MM.1S (cell line): ENCODE measurements around the gene HELZ2.

Experiments used
- DNase-seq: peaks from one replicate; pipeline ENCODE4 v3.0.0-alpha.2; 2015
- H2AFZ ChIP-seq: fragments of 300-600 bp; sonication (generic); 2 replicates; pipeline ENCODE4 v1.6.0; 2016; ENCODE audit warnings: antibody characterized with exemption, low read length
- H3F3A ChIP-seq: fragments of 300-600 bp; sonication (generic); 2 replicates; pipeline ENCODE4 v1.6.1; 2016; ENCODE audit warnings: mild to moderate bottlenecking, antibody characterized with exemption, low read length, moderate library complexity, mixed read lengths; ENCODE audit not compliant: insufficient read depth
- H3K27ac ChIP-seq: fragments of 300-600 bp; sonication (generic); 2 replicates; pipeline ENCODE4 v1.5.1; 2016; ENCODE audit warnings: mild to moderate bottlenecking, low read length
- H3K27me3 ChIP-seq: fragments of 300-600 bp; sonication (generic); replicated peaks from 2 replicates; pipeline ENCODE4 v1.6.0; 2016; ENCODE audit warnings: low read length; ENCODE audit not compliant: insufficient read depth
- H3K36me3 ChIP-seq: fragments of 300-600 bp; sonication (generic); replicated peaks from 2 replicates; pipeline ENCODE4 v1.6.1; 2016; ENCODE audit warnings: mild to moderate bottlenecking, low read length, mixed read lengths; ENCODE audit not compliant: insufficient read depth
- H3K4me1 ChIP-seq: fragments of 300-600 bp; sonication (generic); 2 replicates; pipeline ENCODE4 v1.6.1; 2016; ENCODE audit warnings: low read length, mixed read lengths
- H3K4me2 ChIP-seq: fragments of 300-600 bp; sonication (generic); 2 replicates; pipeline ENCODE4 v1.6.0; 2016; ENCODE audit warnings: low read depth, low read length
- H3K4me3 ChIP-seq: fragments of 300-600 bp; sonication (generic); 2 replicates; pipeline ENCODE4 v1.5.1; 2016; ENCODE audit warnings: low read length, mixed read lengths
- H3K79me2 ChIP-seq: fragments of 300-600 bp; sonication (generic); 2 replicates; pipeline ENCODE4 v1.6.1; 2016; ENCODE audit warnings: mixed run types, low read length, mixed read lengths
- H3K9ac ChIP-seq: fragments of 300-600 bp; sonication (generic); 2 replicates; pipeline ENCODE4 v1.6.1; 2016; ENCODE audit warnings: low read length, mixed read lengths
- H3K9me2 ChIP-seq: fragments of 300-600 bp; sonication (generic); replicated peaks from 2 replicates; pipeline ENCODE4 v1.6.1; 2016; ENCODE audit warnings: mild to moderate bottlenecking, low read length, mixed read lengths; ENCODE audit not compliant: insufficient read depth
- H3K9me3 ChIP-seq: fragments of 300-600 bp; sonication (generic); replicated peaks from 2 replicates; pipeline ENCODE4 v1.6.1; 2016; ENCODE audit warnings: mild to moderate bottlenecking, low read length, mixed read lengths; ENCODE audit not compliant: insufficient read depth
- H4K20me1 ChIP-seq: fragments of 300-600 bp; sonication (generic); 2 replicates; pipeline ENCODE4 v1.6.1; 2016; ENCODE audit warnings: mild to moderate bottlenecking, low read length, moderate library complexity, mixed read lengths; ENCODE audit not compliant: insufficient read depth
- EZH2 ChIP-seq: fragments of 300-600 bp; sonication (generic); optimal IDR thresholded peaks from 2 replicates; pipeline ENCODE3; 2017; ENCODE audit warnings: low read depth, mild to moderate bottlenecking, antibody characterized with exemption, low read length, mixed read lengths
- EZH2phosphoT487 ChIP-seq: fragments of 300-600 bp; sonication (generic); IDR thresholded peaks from 2 replicates; pipeline ENCODE4 v1.6.1; 2018; ENCODE audit warnings: antibody characterized with exemption, low read length
- TF ChIP-seq, protein P1 (sequence below): fragments of 300-600 bp; sonication (generic); IDR thresholded peaks from 2 replicates; pipeline ENCODE4 v1.5.1; 2016; ENCODE audit warnings: antibody characterized with exemption, low read length, mixed read lengths

The HELZ2 gene

DNA sequence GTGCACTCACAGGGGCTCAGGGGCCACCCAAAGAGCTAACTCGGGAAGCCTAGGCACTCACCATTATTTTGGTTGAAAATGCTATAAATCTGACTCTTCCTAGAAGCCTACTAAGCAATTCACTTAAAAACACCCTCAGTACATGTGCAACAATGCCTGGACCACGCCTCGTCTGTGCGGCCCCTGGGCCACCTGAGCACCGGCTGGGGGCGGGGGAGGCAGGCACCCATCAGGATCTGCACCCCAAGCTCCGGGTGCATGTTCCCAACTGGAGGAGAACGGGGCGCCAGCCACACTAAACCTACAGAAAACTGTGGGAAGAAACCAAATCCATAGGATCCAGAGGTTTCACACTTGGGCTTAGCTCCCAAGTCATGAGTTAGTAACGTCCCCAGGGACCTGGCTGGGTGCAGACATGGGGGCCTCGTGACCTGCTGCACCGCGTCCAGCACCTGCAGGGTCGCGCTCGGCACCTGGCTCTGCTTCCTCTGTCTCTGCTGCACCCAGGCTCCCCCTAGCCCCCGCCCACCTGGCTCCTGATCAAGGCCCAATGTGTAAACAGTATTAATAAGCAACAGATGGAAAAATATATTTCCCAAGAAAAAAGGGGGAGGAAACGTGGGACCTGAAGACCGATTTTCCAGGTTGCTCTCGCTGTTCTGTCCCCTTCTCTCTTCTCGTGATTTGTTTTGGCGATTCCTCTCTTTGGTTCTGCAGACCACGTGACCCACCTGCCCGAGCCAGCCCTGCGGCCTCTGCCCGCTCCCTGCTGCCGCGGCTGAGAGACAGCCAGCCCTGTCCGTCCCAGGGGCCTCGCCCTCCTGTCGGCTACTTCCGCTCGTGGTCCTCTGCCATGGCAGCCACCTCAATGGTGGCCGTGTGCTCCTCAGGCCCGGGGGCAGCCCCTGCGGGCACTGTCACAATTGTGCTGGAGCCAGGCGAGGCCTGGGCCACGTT, 15.5 kb upstream of the HELZ2 start:
- Histone ChIP-seq H3K27me3 (no peaks in the 10 kb centered on the region), H3K79me2 (no peaks in the 10 kb centered on the region), H3K9me3 (no peaks in the 10 kb centered on the region), H3K4me2 (no peak overlapping the region), H3K4me3 (no peak overlapping the region), H3K36me3 (no peaks in the 10 kb centered on the region), H3K9ac (no peak overlapping the region), H3K4me1 (no peaks in the 10 kb centered on the region), H4K20me1 (no peaks in the 10 kb centered on the region), H3K9me2 (no peaks in the 10 kb centered on the region), H2AFZ (no peak overlapping the region), H3K27ac (no peak overlapping the region), H3F3A (no peaks in the 10 kb centered on the region)
- no peak for DNase-seq
- no peak for TF ChIP-seq EZH2
- TF ChIP-seq, protein P1, sequence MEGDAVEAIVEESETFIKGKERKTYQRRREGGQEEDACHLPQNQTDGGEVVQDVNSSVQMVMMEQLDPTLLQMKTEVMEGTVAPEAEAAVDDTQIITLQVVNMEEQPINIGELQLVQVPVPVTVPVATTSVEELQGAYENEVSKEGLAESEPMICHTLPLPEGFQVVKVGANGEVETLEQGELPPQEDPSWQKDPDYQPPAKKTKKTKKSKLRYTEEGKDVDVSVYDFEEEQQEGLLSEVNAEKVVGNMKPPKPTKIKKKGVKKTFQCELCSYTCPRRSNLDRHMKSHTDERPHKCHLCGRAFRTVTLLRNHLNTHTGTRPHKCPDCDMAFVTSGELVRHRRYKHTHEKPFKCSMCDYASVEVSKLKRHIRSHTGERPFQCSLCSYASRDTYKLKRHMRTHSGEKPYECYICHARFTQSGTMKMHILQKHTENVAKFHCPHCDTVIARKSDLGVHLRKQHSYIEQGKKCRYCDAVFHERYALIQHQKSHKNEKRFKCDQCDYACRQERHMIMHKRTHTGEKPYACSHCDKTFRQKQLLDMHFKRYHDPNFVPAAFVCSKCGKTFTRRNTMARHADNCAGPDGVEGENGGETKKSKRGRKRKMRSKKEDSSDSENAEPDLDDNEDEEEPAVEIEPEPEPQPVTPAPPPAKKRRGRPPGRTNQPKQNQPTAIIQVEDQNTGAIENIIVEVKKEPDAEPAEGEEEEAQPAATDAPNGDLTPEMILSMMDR = no peak
- TF ChIP-seq EZH2phosphoT487 = no peak

DNA sequence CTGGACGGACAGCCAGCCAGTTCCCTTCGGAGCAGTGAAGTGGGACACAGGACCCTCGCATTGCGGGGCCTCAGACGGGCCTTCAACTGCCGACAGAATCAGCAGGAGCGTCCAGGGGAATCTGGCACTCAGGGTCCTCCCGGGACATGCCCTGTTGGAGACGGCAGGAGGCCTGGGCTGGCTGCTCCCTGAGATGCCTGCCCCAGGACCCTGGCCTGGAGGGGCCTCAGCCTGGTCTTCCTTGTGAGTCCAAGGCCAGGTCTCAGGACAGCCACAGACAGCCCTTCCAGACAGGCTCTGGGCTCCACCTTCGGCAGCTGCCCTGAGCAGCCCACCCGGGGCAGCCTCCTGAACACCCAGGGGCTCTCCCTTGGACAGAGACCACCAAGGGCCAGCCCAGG, 14.6 kb upstream of the HELZ2 start:
- Histone ChIP-seq H3K27me3 (peaks cover 6% of the 10 kb centered on the region; the same call in 1 of the 2 replicates), H3K4me2 (no peak overlapping the region), H3K4me1 (no peaks in the 10 kb centered on the region), H3K27ac (no peak overlapping the region), H3K4me3 (no peak overlapping the region), H3K9ac (no peak overlapping the region), H4K20me1 (no peaks in the 10 kb centered on the region), H3K9me3 (no peaks in the 10 kb centered on the region), H3K9me2 (no peaks in the 10 kb centered on the region), H3K36me3 (no peaks in the 10 kb centered on the region), H2AFZ (no peak overlapping the region), H3F3A (no peaks in the 10 kb centered on the region), H3K79me2 (no peaks in the 10 kb centered on the region)
- no peak for TF ChIP-seq EZH2
- no peak for TF ChIP-seq EZH2phosphoT487
- TF ChIP-seq, protein P1 = no peak
- DNase-seq = no peak

DNA sequence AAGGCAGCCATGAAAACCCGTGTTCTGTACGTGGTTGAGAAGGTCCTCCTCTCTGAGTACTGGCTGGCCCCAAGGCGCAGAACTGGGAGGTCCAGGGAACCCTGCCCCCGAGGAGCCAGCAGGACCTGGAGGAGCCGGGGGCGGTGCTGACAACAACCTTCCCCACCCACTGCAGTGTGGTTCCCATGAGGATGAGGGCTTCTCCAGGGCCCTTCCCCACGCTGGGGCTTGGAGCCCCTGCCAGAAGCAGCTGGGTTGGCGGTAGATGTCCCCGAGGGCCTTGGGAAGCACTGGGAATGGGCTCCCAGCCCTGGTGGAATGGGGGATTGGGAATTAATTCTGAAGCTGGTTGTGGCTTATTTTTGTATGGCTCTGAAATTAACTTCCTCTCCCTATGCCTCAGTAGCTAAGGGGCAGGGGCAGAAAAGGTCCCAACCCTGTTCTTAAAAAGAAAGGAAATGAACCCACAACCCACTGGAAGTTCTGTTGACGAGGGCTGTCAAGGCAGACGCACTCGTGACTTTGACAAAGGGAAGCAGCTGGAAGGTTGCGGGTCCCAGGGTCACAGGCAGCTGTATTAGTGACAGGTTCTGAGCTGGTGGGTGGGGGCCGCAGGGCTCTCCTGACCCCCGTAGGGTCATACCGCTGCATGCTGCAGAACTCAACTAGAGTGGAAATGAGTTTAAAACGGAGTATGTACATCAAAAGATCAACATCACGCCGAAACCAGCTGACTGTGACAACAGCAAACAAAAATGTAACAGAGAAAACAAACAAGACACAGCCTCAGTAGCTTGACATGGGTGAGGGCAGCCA, 13.9 kb upstream of the HELZ2 start:
- Histone ChIP-seq H3K27me3 (peaks cover 10% of the 10 kb centered on the region), H3K4me1 (no peaks in the 10 kb centered on the region), H3K79me2 (no peaks in the 10 kb centered on the region), H3K9me2 (no peaks in the 10 kb centered on the region), H3K27ac (no peak overlapping the region), H4K20me1 (no peaks in the 10 kb centered on the region), H3K9me3 (no peaks in the 10 kb centered on the region), H2AFZ (no peak overlapping the region), H3K36me3 (no peaks in the 10 kb centered on the region), H3K4me3 (no peak overlapping the region), H3K4me2 (no peak overlapping the region), H3K9ac (no peak overlapping the region), H3F3A (no peaks in the 10 kb centered on the region)
- DNase-seq = no peak
- no peak for TF ChIP-seq EZH2phosphoT487
- TF ChIP-seq, protein P1 = no peak
- TF ChIP-seq EZH2 = no peak
